ENCODE data around the gene LGMN.

The LGMN gene

DNA sequence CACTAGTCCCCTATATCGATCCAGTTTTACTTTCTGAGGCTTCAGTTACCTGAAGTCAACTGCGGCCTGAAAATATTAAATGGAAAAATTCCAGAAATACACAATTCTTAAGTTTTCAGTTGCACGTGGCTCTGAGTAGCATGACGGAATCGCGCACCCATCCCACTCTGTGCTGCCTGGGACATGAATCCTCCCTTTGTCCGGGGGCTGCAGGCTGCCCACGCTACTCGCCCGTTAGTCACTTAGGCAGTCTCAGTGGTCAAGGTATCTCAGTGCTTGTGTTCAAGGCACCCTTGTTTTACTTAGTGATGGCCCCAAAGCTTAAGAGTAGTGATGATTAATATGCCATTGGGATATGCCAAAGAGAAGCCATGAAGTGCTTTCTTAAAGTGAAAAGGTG lies 46.6 kb downstream of the LGMN start:
- no peak overlapping the region for H3K4ac ChIP-seq (ENCODE audit: low read depth in 1 of 2, low read length in 2 of 2)
- H3K4me3 ChIP-seq (ENCODE audit: insufficient read depth in 1 of 2, low read depth in 1 of 2, low read length in 2 of 2) = no peak overlapping the region
- no peaks in the 10 kb centered on the region for H3K9me3 ChIP-seq (ENCODE audit: control insufficient read depth, low read length)
- no peak overlapping the region for H4K91ac ChIP-seq (ENCODE audit: low read length)
- no peaks in the 10 kb centered on the region for H3K4me1 ChIP-seq (ENCODE audit: control insufficient read depth, insufficient read depth, low read depth, low read length)
- no peak overlapping the region for H4K8ac ChIP-seq (ENCODE audit: low read length)
- no peak overlapping the region for H3K27ac ChIP-seq (ENCODE audit: low read length, poor library complexity, severe bottlenecking)
- no peak overlapping the region for H3K14ac ChIP-seq (ENCODE audit: low read length in 2 of 2)
- H3K9ac ChIP-seq (ENCODE audit: low read length) = no peak overlapping the region
- H3K4me2 ChIP-seq (ENCODE audit: low read length, poor library complexity, severe bottlenecking) = no peak overlapping the region
- no peak overlapping the region for H2AFZ ChIP-seq (ENCODE audit: low read depth, low read length)
- H3K79me1 ChIP-seq (replicated peaks; ENCODE audit: low read length, poor library complexity, severe bottlenecking) = no peaks in the 10 kb centered on the region
- H2BK5ac ChIP-seq (ENCODE audit: low read depth, low read length, poor library complexity, severe bottlenecking) = no peak overlapping the region
- H3K23ac ChIP-seq (ENCODE audit: low read length in 2 of 2) = no peak overlapping the region
- H3K18ac ChIP-seq (ENCODE audit: low read depth in 1 of 2, low read length in 2 of 2) = no peak overlapping the region
- H3K36me3 ChIP-seq (ENCODE audit: control insufficient read depth in 1 of 2, insufficient read depth in 2 of 2, low read depth in 1 of 2, low read length in 2 of 2) = peaks cover 17 to 27% of the 10 kb centered on the region in 2 experiments
- no peak overlapping the region for H2BK120ac ChIP-seq (ENCODE audit: low read depth, low read length)
- H2BK15ac ChIP-seq (ENCODE audit: low read depth, poor library complexity, severe bottlenecking) = no peak overlapping the region
- 96% methylated on average over 10 of the region's 10 CpGs for WGBS
- H3K27me3 ChIP-seq (ENCODE audit: control insufficient read depth in 1 of 2, insufficient read depth in 1 of 2, low read length in 2 of 2) = peaks cover 0 to 4% of the 10 kb centered on the region in 2 experiments
- no peak overlapping the region for H2BK12ac ChIP-seq (ENCODE audit: low read length in 2 of 2)
- no peak overlapping the region for H2AK5ac ChIP-seq (ENCODE audit: low read length, severe bottlenecking)
- no peak for DNase-seq

GRCh38 chr14:92698393-92698792 lies 50.0 kb downstream of the LGMN start:
- Histone ChIP-seq H3K9me3 (ENCODE audit: control insufficient read depth, low read length) (no peaks in the 10 kb centered on the region), H4K91ac (ENCODE audit: low read length) (no peak overlapping the region), H2AFZ (ENCODE audit: low read depth, low read length) (no peak overlapping the region), H3K27me3 (ENCODE audit: control insufficient read depth in 1 of 2, insufficient read depth in 1 of 2, low read length in 2 of 2) (peaks cover 0 to 18% of the 10 kb centered on the region in 2 experiments), H3K23ac (ENCODE audit: low read length in 2 of 2) (no peak overlapping the region), H3K9ac (ENCODE audit: low read length) (no peak overlapping the region), H2BK15ac (ENCODE audit: low read depth, poor library complexity, severe bottlenecking) (no peak overlapping the region), H2BK12ac (ENCODE audit: low read length in 2 of 2) (no peak overlapping the region), H3K4me2 (ENCODE audit: low read length, poor library complexity, severe bottlenecking) (no peak overlapping the region), H3K36me3 (ENCODE audit: control insufficient read depth in 1 of 2, insufficient read depth in 2 of 2, low read depth in 1 of 2, low read length in 2 of 2) (peaks cover 0 to 9% of the 10 kb centered on the region in 2 experiments), H2AK5ac (ENCODE audit: low read length, severe bottlenecking) (no peak overlapping the region), H2BK120ac (ENCODE audit: low read depth, low read length) (no peak overlapping the region), H3K4me3 (ENCODE audit: insufficient read depth in 1 of 2, low read depth in 1 of 2, low read length in 2 of 2) (no peak overlapping the region), H2BK5ac (ENCODE audit: low read depth, low read length, poor library complexity, severe bottlenecking) (no peak overlapping the region), H3K4ac (ENCODE audit: low read depth in 1 of 2, low read length in 2 of 2) (no peak overlapping the region), H3K79me1 (replicated peaks; ENCODE audit: low read length, poor library complexity, severe bottlenecking) (no peaks in the 10 kb centered on the region), H3K4me1 (ENCODE audit: control insufficient read depth, insufficient read depth, low read depth, low read length) (peaks cover 5% of the 10 kb centered on the region), H3K18ac (ENCODE audit: low read depth in 1 of 2, low read length in 2 of 2) (no peak overlapping the region), H3K14ac (ENCODE audit: low read length in 2 of 2) (no peak overlapping the region), H3K27ac (ENCODE audit: low read length, poor library complexity, severe bottlenecking) (no peak overlapping the region), H4K8ac (ENCODE audit: low read length) (no peak overlapping the region)
- DNase-seq = no peak

DNA sequence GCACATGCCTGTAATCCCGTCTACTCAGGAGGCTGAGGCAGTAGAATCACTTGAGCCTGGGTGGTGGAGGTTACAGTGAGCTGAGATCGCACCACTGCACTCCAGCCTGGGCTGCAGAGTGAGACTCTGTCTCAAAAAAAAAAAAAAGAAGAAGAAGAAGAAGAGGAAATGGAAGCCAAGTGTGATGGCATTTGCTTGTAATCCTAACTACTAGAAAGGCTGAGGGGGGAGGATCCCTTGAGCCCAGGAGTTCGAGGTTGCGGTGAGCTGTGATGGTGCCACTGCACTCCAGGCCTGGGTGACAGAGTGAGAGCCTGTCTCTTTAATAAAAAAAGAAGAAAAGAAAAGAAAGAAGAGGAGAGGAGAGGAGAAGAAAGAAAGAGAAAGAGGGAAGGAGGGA lies 52.1 kb downstream of the LGMN start:
- Histone ChIP-seq H3K27ac (ENCODE audit: low read length, poor library complexity, severe bottlenecking) (no peak overlapping the region), H3K4me1 (ENCODE audit: control insufficient read depth, insufficient read depth, low read depth, low read length) (peaks cover 8% of the 10 kb centered on the region), H3K4me2 (ENCODE audit: low read length, poor library complexity, severe bottlenecking) (no peak overlapping the region), H2BK12ac (ENCODE audit: low read length in 2 of 2) (no peak overlapping the region), H4K91ac (ENCODE audit: low read length) (no peak overlapping the region), H3K36me3 (ENCODE audit: control insufficient read depth in 1 of 2, insufficient read depth in 2 of 2, low read depth in 1 of 2, low read length in 2 of 2) (no peaks in the 10 kb centered on the region), H2BK5ac (ENCODE audit: low read depth, low read length, poor library complexity, severe bottlenecking) (no peak overlapping the region), H3K79me1 (replicated peaks; ENCODE audit: low read length, poor library complexity, severe bottlenecking) (no peaks in the 10 kb centered on the region), H2AK5ac (ENCODE audit: low read length, severe bottlenecking) (no peak overlapping the region), H3K9me3 (ENCODE audit: control insufficient read depth, low read length) (no peaks in the 10 kb centered on the region), H2AFZ (ENCODE audit: low read depth, low read length) (no peak overlapping the region), H3K9ac (ENCODE audit: low read length) (no peak overlapping the region), H2BK15ac (ENCODE audit: low read depth, poor library complexity, severe bottlenecking) (no peak overlapping the region), H3K18ac (ENCODE audit: low read depth in 1 of 2, low read length in 2 of 2) (no peak overlapping the region), H3K27me3 (ENCODE audit: control insufficient read depth in 1 of 2, insufficient read depth in 1 of 2, low read length in 2 of 2) (peaks cover 0 to 18% of the 10 kb centered on the region in 2 experiments), H3K4ac (ENCODE audit: low read depth in 1 of 2, low read length in 2 of 2) (no peak overlapping the region), H2BK120ac (ENCODE audit: low read depth, low read length) (no peak overlapping the region), H3K23ac (ENCODE audit: low read length in 2 of 2) (no peak overlapping the region), H3K4me3 (ENCODE audit: insufficient read depth in 1 of 2, low read depth in 1 of 2, low read length in 2 of 2) (no peak overlapping the region), H4K8ac (ENCODE audit: low read length) (no peak overlapping the region), H3K14ac (ENCODE audit: low read length in 2 of 2) (no peak overlapping the region)
- 95% methylated on average over 4 of the region's 4 CpGs for WGBS
- no peak for DNase-seq

DNA sequence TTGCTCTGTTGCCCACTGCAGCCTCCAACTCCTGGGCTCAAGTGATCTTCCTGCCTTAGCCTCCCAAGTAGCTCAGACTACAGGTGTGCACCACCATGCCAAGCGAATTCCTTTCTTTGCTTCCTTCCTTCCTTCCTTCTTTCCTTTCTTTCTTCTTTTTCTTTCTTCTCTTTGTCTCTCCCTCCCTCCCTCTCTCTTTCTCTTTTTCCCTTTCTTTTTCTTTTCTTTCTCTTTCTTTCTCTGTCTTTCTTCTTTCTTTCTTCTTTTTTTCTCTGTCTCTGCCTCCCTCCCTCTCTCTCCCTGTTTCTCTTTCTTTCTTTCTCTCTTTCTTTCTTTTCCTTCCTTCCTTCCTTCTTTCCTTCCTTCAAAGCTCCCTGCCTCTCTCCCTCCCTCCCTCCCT lies 52.9 kb downstream of the LGMN start:
- no peak overlapping the region for H3K4me2 ChIP-seq (ENCODE audit: low read length, poor library complexity, severe bottlenecking)
- no peak for DNase-seq
- H3K27me3 ChIP-seq (ENCODE audit: control insufficient read depth in 1 of 2, insufficient read depth in 1 of 2, low read length in 2 of 2) = peaks cover 0 to 18% of the 10 kb centered on the region in 2 experiments
- no peak overlapping the region for H3K18ac ChIP-seq (ENCODE audit: low read depth in 1 of 2, low read length in 2 of 2)
- H3K27ac ChIP-seq (ENCODE audit: low read length, poor library complexity, severe bottlenecking) = no peak overlapping the region
- H2BK120ac ChIP-seq (ENCODE audit: low read depth, low read length) = no peak overlapping the region
- WGBS = 93% methylated on average over 1 of the region's 1 CpG
- H4K91ac ChIP-seq (ENCODE audit: low read length) = no peak overlapping the region
- H2BK5ac ChIP-seq (ENCODE audit: low read depth, low read length, poor library complexity, severe bottlenecking) = no peak overlapping the region
- H3K36me3 ChIP-seq (ENCODE audit: control insufficient read depth in 1 of 2, insufficient read depth in 2 of 2, low read depth in 1 of 2, low read length in 2 of 2) = peaks cover 2 to 6% of the 10 kb centered on the region in 2 experiments
- H3K4me1 ChIP-seq (ENCODE audit: control insufficient read depth, insufficient read depth, low read depth, low read length) = peaks cover 8% of the 10 kb centered on the region
- H3K14ac ChIP-seq (ENCODE audit: low read length in 2 of 2) = no peak overlapping the region
- H3K9me3 ChIP-seq (ENCODE audit: control insufficient read depth, low read length) = no peaks in the 10 kb centered on the region
- H3K4me3 ChIP-seq (ENCODE audit: insufficient read depth in 1 of 2, low read depth in 1 of 2, low read length in 2 of 2) = no peak overlapping the region
- no peak overlapping the region for H4K8ac ChIP-seq (ENCODE audit: low read length)
- H3K23ac ChIP-seq (ENCODE audit: low read length in 2 of 2) = no peak overlapping the region
- no peak overlapping the region for H2AFZ ChIP-seq (ENCODE audit: low read depth, low read length)
- H2BK15ac ChIP-seq (ENCODE audit: low read depth, poor library complexity, severe bottlenecking) = no peak overlapping the region
- no peaks in the 10 kb centered on the region for H3K79me1 ChIP-seq (replicated peaks; ENCODE audit: low read length, poor library complexity, severe bottlenecking)
- no peak overlapping the region for H3K4ac ChIP-seq (ENCODE audit: low read depth in 1 of 2, low read length in 2 of 2)
- H3K9ac ChIP-seq (ENCODE audit: low read length) = no peak overlapping the region
- H2AK5ac ChIP-seq (ENCODE audit: low read length, severe bottlenecking) = no peak overlapping the region
- H2BK12ac ChIP-seq (ENCODE audit: low read length in 2 of 2) = no peak overlapping the region

Measured in mesenchymal stem cell (in vitro differentiated cells and primary cell).